ENCODE data around the gene PARD6B.
A peak's percentile ranks its signal among the peaks of the same experiment; 100 is the strongest.

Gene PARD6B

GRCh38 chr20:50689864-50690649, 41.3 kb upstream of the PARD6B start:
- DNase-seq (ENCODE audit: low read depth): peak; percentile 86
- peak overlapping the region; percentile 55 for H3K4me3 ChIP-seq (replicated peaks; ENCODE audit: low read depth, low read length)
- no peak for TF ChIP-seq CTCF (IDR thresholded peaks at IDR 0.05; ENCODE audit: low read length, missing control alignments)

DNA sequence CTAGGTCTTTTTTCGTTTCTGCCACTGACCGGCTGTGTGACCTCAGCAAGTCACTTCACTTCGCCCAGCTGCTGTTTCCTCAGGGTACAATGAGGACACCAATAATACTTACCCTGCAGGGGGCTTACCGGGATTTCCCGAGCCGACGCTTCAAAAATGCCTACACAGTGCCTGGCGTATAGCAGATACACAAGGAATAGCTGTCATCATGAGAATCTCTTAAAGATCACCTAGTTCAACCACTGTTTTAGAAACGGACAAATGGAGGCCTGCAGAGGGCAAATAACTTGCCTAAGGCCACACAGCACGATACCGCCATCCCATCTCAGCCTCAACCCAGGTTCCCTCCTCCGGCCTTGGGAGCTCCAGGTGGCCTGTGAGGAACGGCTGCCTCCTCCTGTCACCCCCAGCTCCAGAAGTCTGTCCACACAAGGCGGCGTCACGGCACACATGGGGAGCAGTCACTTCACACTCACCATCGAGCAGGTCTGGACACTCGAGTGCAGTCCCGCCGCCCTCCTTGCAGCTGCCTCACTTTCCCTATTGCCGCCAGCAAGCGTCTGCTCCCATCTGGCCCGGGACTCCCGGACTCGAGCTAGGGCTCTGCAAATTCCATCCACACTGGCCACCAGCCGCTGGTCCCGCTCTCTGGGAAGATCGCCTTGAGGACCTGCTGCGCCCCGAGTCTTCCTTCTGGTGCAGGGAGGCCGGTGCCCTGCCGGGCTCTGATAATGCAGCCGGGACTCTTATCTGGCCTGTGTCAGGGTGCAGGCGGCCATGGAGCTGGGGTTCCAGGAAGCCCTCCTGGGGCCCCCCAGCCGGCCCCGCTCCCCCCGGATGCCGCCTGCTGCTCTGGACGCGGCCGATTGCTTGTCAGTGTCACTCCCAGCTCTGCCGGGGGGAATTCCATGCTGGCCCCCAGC, 40.5 kb upstream of the PARD6B start, which contains the start of gene RIPOR3:
RIPOR3 (minus strand) TSS at position 893 of the 923 bp plus-strand sequence; CDS start at position 479, 414 bp downstream.
- TF ChIP-seq CTCF (IDR thresholded peaks at IDR 0.05; ENCODE audit: low read length, missing control alignments): no peak
- DNase-seq (ENCODE audit: low read depth): no peak
- H3K4me3 ChIP-seq (replicated peaks; ENCODE audit: low read depth, low read length): peak within 1 kb of the TSS; percentile 55

DNA sequence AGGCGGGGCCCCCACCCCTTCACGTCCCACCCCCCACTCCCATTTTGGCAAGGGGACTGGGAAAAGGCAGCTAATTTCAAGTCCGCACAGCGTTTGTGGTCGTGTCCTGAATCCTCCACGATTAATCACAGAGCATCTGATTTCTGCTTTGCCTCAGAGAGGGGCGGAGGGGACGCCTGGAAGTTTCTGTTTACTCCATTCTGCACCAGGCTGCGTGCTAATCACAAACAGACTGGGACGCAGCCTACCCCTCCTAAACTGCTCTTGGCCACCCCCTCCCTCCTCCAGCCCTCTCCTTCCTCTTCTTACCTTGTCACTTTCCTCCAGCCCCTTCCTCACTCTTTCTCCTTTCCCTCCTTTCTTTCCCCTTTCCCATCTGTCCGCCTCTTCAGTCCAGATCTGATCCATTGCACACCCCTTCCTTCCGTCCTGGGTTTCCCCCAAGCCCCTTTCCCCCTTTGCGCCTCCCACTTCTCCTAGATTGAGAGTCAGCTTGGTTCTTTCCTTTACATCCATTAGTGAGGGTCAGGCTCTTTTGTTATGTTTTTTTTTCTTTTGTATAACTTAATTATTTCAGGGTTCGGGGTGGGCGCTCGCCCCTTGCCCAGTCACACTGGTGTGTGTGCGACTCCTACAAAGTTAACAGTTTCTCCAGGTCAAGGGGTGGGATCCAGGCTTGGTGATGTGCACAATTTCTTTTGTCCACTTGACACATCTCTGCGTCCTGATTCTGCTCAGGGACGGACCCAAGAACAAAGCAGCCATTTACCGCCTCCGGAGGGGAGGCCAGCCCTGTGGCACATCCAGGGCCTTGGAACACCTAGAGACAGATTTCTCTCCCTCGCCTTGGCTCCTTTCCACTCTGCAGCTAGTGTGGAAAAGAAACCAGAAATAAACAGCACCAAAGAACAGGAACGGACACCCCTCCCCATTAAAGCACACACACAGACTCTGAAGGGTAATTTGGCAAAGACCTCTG, 39.5 kb upstream of the PARD6B start:
- no peak for TF ChIP-seq CTCF (IDR thresholded peaks at IDR 0.05; ENCODE audit: low read length, missing control alignments)
- H3K4me3 ChIP-seq (replicated peaks; ENCODE audit: low read depth, low read length): peak overlapping the region; percentile 55
- peak; percentile 61 for DNase-seq (ENCODE audit: low read depth)

- DNase-seq (ENCODE audit: low read depth): no peak
- TF ChIP-seq CTCF (IDR thresholded peaks at IDR 0.05; ENCODE audit: low read length, missing control alignments): no peak
- no peak overlapping the region for H3K4me3 ChIP-seq (replicated peaks; ENCODE audit: low read depth, low read length)
Measured at GRCh38 chr20:50692552-50692933, 38.8 kb upstream of the PARD6B start.

DNA sequence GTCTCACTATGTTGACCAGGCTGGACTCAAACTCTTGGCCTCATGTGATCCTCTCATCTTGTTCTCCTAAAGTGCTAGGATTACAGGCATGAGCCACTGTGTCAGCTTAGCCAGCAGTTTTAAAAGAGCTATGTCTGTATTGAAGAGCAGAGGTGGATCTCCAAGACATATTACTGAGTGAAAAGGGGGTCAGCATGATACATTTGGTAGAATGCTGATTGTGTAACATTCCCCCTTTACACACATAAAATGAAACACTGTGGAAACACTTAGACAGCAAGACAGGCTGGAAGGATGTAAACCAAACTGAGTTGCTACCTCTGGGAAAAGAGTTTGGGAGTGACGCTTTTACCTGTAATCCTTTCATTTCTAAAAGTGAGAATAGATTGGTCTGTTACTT, 38.4 kb upstream of the PARD6B start:
- no peak for TF ChIP-seq CTCF (IDR thresholded peaks at IDR 0.05; ENCODE audit: low read length, missing control alignments)
- no peak overlapping the region for H3K4me3 ChIP-seq (replicated peaks; ENCODE audit: low read depth, low read length)
- DNase-seq (ENCODE audit: low read depth): no peak

Data from fibroblast of pulmonary artery (primary cell).